Pancreas (tissue), 10 donors: ENCODE data around the gene SORT1. TPM values are rescaled to one million over a fixed set of nuclear protein-coding genes. Genes with fewer than 3 reads are reported as not detected.

Source experiments
- ATAC-seq, 4 donors: fragments of 200-7000 bp; cut with Tn5 transposase; one replicate each; pipeline versions ENCODE4 v1.8.0 to v1.9.1; 2020; ENCODE audit warnings: mild to moderate bottlenecking in 4 of 4, moderate library complexity in 4 of 4
- DNase-seq, 6 donors: peaks; one replicate each; pipeline ENCODE4 v3.0.0-alpha.2; 2020
- FAIRE-seq: peaks from 2 replicates; lab custom pipeline; 2012; peaks lifted over from hg19 to GRCh38; lab: Jason Lieb, UNC
- H3K27ac ChIP-seq, 4 donors: fragments of 200-600 bp; sonication (generic); 1 replicate in 3 of 4; 2 replicates in 1 of 4; pipeline versions ENCODE4 v1.5.0 to v1.8.0; 2020
- H3K27me3 ChIP-seq, 4 donors: fragments of 200-600 bp; one replicate each; pipeline ENCODE4 v1.8.0; 2021
- H3K36me3 ChIP-seq, 3 donors: fragments of 200-600 bp; sonication (generic) in 1 of 3; one replicate each; pipeline versions ENCODE4 v1.5.0 to v1.8.0; 2020 to 2021
- H3K4me1 ChIP-seq, 3 donors: fragments of 200-600 bp; one replicate each; pipeline ENCODE4 v1.8.0; 2021
- H3K4me3 ChIP-seq, 4 donors: fragments of 200-600 bp; sonication (generic) in 2 of 4; one replicate each; pipeline versions ENCODE4 v1.5.0 to v1.8.0; 2020 to 2021
- H3K9me3 ChIP-seq, 4 donors: fragments of 200-600 bp; one replicate each; pipeline ENCODE4 v1.8.0; 2021
- WGBS, 2 donors: extraction: QIAGEN DNeasy Blood & Tissue Kit; methylation state at CpG; one replicate each; pipeline ENCODE4 v1.1.7; 2013; 5-methylcytosine and 5-hydroxymethylcytosine counted together
- intact Hi-C, 3 donors: fragments of 100-400 bp; cut with DNase I; formaldehyde crosslinking; loops; one replicate each; pipeline versions ENCODE4 v1.11.1 to v1.14.2; 2022
- polyA plus RNA-seq, 2 donors: library from polyadenylated mRNA; stranded (reverse); fragments of 200-250 nt; gene quantifications; one replicate each; pipeline ENCODE4 v1.2.3, GENCODE V29; 2013
- total RNA-seq, 6 donors: library from RNA; stranded (reverse); fragmentation: NEBNext Ultra II Directional in 4 of 6; extraction: Animal tissue kit (Norgen Biotek cat#: 25700) in 4 of 6; gene quantifications; one replicate each; pipeline versions ENCODE4 v1.2.1 to v1.2.4, GENCODE V29; 2021 to 2023
- TF ChIP-seq, protein P1 (sequence below), 4 donors: fragments of 200-600 bp; sonication (generic) in 3 of 4; IDR thresholded peaks; one replicate each; pipeline versions ENCODE4 v1.5.0 to v1.8.0; 2021; ENCODE audit warnings: antibody characterized with exemption in 4 of 4
- donor health status: healthy with polysubstance abuse.
- donor health status: DM: no; HTN: no; CAD: no; lungs with moderate emphysema.
- donor health status: DM: no; HTN: no; CAD: no.
- donor health status: control.
- donor health status: control.
- donor health status: Bipolar disorder and iron deficiency.
- donor health status: DM: yes; HTN: yes; CAD: no.
- donor health status: DM: no; HTN: no; CAD: no.
- donor health status: DM: no; HTN: no; CAD: no.
- donor health status: DM: yes; HTN: yes; CAD: no.

SORT1 gene
- total and polyA plus RNA-seq, 8 donors: 10.4 to 60.7 (median 25.1) TPM

DNA sequence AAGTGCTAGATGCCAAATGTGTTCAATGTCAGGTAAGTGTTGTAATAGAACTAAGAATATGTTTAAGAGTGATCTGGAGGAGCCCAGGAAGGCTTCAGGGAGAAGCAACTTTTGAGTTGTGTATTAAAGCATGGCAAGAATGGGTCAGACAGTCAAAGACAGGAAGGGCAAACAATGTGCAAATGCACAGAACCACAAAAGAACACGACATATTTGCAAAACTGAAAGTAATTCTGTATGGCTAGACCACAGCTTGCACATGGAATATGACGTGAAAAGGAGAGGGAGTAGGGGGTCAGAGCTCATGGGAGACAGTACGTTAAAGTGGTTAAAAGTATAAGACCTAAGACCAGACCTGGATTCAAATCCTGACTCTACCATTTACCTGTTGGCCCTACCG lies 7.1 kb upstream of the SORT1 start:
- ATAC-seq (no peak), FAIRE-seq (no peak), DNase-seq (no peak)
- TF ChIP-seq, protein P1, sequence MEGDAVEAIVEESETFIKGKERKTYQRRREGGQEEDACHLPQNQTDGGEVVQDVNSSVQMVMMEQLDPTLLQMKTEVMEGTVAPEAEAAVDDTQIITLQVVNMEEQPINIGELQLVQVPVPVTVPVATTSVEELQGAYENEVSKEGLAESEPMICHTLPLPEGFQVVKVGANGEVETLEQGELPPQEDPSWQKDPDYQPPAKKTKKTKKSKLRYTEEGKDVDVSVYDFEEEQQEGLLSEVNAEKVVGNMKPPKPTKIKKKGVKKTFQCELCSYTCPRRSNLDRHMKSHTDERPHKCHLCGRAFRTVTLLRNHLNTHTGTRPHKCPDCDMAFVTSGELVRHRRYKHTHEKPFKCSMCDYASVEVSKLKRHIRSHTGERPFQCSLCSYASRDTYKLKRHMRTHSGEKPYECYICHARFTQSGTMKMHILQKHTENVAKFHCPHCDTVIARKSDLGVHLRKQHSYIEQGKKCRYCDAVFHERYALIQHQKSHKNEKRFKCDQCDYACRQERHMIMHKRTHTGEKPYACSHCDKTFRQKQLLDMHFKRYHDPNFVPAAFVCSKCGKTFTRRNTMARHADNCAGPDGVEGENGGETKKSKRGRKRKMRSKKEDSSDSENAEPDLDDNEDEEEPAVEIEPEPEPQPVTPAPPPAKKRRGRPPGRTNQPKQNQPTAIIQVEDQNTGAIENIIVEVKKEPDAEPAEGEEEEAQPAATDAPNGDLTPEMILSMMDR (IDR thresholded peaks at IDR 0.05): no peak
- H3K36me3 ChIP-seq: peaks cover 0 to 15% (median 12%) of the 10 kb centered on the region in 3 donors
- H3K4me1 ChIP-seq: no peaks in the 10 kb centered on the region
- 89% methylated on average over 4 of the region's 4 CpGs for WGBS, 2 donors
- H3K9me3 ChIP-seq: no peaks in the 10 kb centered on the region
- no peaks in the 10 kb centered on the region for H3K27me3 ChIP-seq
- H3K27ac ChIP-seq: no peak overlapping the region
- no peak overlapping the region for H3K4me3 ChIP-seq
- intact Hi-C loops: loop anchor here in 1 of 3 donors (5.0 kb wide), 1 partner anchor 133 kb away; no protein-coding TSS in a partner anchor

DNA sequence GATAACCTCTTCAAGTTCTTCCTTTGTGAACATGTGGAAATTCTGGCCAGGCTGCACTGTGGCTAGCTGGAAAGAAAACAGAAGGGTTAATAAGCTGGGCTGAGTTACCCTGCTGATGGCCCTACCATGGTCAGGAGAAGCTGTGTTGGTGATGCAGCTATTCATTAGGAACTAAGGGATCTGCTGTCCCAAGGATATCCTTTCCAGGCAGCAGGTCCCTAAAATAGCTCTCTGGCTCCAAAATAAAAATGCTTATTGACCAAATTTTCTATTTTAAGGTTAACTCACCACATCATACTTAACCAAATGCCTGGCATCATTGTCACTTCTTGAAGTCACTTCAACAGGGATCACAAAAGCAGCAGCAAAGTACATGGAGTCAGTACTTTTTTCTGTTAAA lies 4.3 kb upstream of the SORT1 start:
- Histone ChIP-seq H3K36me3 (peaks cover 0 to 4% (median 0%) of the 10 kb centered on the region in 3 donors), H3K27me3 (no peaks in the 10 kb centered on the region), H3K4me3 (no peak overlapping the region), H3K9me3 (no peaks in the 10 kb centered on the region), H3K27ac (no peak overlapping the region), H3K4me1 (peaks cover 0 to 11% (median 0%) of the 10 kb centered on the region in 3 donors)
- ATAC-seq (no peak), FAIRE-seq (no peak), DNase-seq (no peak)
- intact Hi-C loops: loop anchor here in 1 of 3 donors (5.0 kb wide), 1 partner anchor 130 kb away; no protein-coding TSS in a partner anchor
- TF ChIP-seq, protein P1 (IDR thresholded peaks at IDR 0.05): no peak

DNA sequence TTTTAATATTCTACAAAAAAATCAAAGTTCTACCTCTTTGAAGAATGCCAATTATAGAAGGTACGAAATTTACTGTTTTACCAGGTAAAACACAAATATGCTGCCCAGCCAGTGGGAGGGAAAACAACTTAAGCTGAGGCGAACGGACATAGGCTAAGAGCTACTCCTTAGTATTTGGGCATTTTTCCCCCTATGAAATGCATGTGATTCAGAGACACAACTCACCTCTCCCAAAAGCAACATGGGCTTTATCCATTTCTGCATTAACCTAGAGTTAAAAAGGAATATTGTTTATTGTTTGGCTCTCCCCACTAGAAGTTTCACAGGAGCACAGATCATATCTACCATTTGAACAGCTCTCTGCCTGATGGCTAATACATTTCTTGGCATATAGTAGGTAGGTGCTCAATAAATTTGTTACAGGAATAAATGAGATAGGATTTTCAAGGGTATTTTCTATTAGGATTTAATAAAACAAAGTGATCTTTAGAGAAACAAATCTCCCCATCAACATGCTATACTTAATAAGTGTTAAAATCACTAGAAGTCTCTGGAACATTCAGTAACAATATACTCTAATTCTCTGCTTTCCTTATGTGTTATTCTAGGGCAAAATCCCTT lies 2.4 kb upstream of the SORT1 start:
- intact Hi-C loops: loop anchor here in 1 of 3 donors (5.0 kb wide), 1 partner anchor 128 kb away; no protein-coding TSS in a partner anchor
- Histone ChIP-seq H3K27me3 (no peaks in the 10 kb centered on the region), H3K9me3 (no peaks in the 10 kb centered on the region), H3K4me3 (no peak overlapping the region), H3K4me1 (peaks cover 0 to 22% (median 6%) of the 10 kb centered on the region in 3 donors), H3K36me3 (peaks cover 0 to 4% (median 0%) of the 10 kb centered on the region in 3 donors), H3K27ac (no peak overlapping the region)
- no peak for FAIRE-seq
- DNase-seq: no peak
- ATAC-seq: no peak
- WGBS, 2 donors: 90 to 94% methylated on average over 3 of the region's 3 CpGs
- TF ChIP-seq, protein P1 (IDR thresholded peaks at IDR 0.05): no peak

DNA sequence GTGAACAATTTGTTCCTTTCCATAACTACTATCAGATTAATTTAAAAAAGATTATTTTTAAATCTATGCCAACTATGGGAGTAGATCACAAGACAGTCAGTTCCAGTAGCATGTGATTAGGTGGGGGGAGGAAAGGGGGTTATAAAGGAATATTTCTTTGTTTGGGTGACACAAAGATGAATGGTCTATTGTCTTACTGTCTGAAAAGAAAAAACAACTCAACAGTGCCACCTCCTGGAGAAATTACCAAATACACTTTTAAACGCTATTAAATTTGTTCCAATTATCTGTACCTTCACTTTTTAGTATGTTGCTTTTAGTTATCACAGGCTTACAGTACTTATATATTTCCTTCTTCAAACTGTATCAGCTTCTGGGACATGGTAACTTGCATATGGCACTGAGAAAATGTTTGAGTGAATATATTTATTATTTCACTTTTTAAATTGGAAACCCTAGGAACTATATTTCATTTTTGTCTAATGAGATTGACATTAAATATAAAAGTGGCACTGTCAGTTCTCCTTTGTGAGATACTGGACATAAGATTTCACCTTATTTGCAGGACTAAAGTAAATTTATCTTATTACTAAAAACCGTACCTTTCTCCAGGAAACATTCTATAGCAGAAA lies 1.7 kb upstream of the SORT1 start:
- FAIRE-seq (peak; percentile 94), DNase-seq (no peak), ATAC-seq (peak; percentile 18 to 60 (median 45))
- Histone ChIP-seq H3K4me1 (peaks cover 0 to 24% (median 6%) of the 10 kb centered on the region in 3 donors), H3K27me3 (no peaks in the 10 kb centered on the region), H3K27ac (no peak overlapping the region), H3K4me3 (no peak overlapping the region), H3K36me3 (peaks cover 0 to 4% (median 0%) of the 10 kb centered on the region in 3 donors), H3K9me3 (no peaks in the 10 kb centered on the region)
- WGBS, 2 donors: 29 to 30% methylated on average over 2 of the region's 2 CpGs
- TF ChIP-seq, protein P1 (IDR thresholded peaks at IDR 0.05): peak; percentile 34 to 48 (median 42)
- intact Hi-C loops: loop anchor here in 2 of 3 donors (5.0 to 10.0 kb wide), 2 partner anchors 125 to 137 kb away; no protein-coding TSS in a partner anchor
